ENCODE measurements around the gene HNRNPLL.

HNRNPLL gene

DNA sequence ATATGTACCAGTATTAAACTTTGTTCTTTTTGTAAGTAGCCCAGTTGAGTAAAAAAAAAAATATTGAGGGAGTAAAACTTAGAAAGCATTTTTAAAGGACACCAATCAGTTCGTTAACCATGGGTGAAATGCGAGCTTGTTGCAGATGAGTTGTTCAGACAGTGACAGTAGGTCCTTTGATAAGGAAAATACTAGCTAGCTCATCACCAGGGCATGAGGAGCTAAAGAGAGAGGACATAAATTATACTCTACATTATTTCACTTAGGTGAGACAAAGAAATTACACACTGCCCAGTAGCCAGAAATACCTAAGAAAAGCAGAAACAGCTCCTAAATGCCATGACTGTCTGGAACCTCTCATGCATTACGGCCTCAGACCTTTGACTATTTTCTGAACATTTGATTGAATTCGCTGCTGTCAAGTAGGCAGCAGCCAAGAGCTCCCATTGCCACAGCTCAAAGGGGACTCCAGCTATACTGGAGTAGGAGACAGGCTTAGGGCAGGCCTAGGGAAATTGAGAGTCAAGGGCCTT lies 2.6 kb upstream of the HNRNPLL start:
- no peak overlapping the region for H3K4me3 ChIP-seq (replicated peaks; ENCODE audit: low read depth, low read length)
- TF ChIP-seq, protein P1, sequence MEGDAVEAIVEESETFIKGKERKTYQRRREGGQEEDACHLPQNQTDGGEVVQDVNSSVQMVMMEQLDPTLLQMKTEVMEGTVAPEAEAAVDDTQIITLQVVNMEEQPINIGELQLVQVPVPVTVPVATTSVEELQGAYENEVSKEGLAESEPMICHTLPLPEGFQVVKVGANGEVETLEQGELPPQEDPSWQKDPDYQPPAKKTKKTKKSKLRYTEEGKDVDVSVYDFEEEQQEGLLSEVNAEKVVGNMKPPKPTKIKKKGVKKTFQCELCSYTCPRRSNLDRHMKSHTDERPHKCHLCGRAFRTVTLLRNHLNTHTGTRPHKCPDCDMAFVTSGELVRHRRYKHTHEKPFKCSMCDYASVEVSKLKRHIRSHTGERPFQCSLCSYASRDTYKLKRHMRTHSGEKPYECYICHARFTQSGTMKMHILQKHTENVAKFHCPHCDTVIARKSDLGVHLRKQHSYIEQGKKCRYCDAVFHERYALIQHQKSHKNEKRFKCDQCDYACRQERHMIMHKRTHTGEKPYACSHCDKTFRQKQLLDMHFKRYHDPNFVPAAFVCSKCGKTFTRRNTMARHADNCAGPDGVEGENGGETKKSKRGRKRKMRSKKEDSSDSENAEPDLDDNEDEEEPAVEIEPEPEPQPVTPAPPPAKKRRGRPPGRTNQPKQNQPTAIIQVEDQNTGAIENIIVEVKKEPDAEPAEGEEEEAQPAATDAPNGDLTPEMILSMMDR (IDR thresholded peaks at IDR 0.05; ENCODE audit: insufficient read depth, low read length, poor library complexity, severe bottlenecking) = no peak
- no peaks in the 10 kb centered on the region; the same call in 1 of the 2 replicates for H3K27me3 ChIP-seq (replicated peaks; ENCODE audit: control insufficient read depth, insufficient read depth, low read length)
- DNase-seq (ENCODE audit: extremely low read depth, insufficient read length) = no peak
- no peaks in the 10 kb centered on the region for H3K36me3 ChIP-seq (ENCODE audit: control insufficient read depth, insufficient read depth, low read length)

DNA sequence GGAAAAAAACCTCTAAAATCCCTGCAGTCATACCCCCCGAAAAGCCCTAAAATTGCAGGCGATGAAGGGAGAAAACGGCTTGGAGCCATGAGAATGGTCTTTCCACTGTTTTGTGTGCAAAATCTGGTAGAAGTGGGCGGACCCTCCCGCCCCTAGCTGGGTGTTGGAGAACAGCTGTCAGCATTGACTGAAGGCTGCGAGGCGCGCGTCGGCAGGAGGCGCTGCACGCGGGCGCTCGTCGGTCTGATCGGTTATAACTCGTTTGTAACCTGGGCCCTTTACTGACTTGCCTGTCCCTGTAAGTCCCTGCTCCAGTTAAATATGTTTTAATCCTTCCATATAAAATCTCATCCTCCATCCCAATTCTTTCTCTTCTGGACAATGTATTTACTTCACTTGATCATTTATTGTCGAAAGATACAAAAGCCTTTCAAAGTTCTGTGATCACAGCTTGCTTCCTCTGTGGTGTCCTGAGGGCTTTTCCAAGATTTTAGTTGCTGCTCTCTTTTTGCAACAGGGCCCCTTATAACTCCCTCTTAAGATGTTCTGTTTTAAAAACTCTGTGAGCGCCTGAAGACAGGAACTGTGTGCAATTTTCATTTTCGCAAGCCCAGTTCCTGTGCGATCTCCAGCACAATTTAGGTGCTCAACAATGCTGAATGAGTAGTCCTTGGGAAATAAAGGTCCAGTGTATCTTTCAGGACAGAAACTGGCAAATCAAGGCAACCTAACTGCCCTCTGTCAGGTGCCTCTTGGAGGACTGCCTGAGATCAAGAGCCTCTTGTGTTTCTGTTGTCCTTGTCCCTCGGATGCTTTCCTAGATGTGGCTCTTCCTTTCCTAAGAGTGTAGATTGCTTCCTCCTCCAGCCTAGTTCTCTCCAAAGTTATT lies 918 bp upstream of the HNRNPLL start:
- DNase-seq (ENCODE audit: extremely low read depth, insufficient read length) = peak; percentile 88
- peak overlapping the region; percentile 88 for H3K4me3 ChIP-seq (replicated peaks; ENCODE audit: low read depth, low read length)
- H3K27me3 ChIP-seq (replicated peaks; ENCODE audit: control insufficient read depth, insufficient read depth, low read length) = no peaks in the 10 kb centered on the region; the same call in 1 of the 2 replicates
- TF ChIP-seq, protein P1 (IDR thresholded peaks at IDR 0.05; ENCODE audit: insufficient read depth, low read length, poor library complexity, severe bottlenecking) = peak; percentile 99
- H3K36me3 ChIP-seq (ENCODE audit: control insufficient read depth, insufficient read depth, low read length) = no peaks in the 10 kb centered on the region

DNA sequence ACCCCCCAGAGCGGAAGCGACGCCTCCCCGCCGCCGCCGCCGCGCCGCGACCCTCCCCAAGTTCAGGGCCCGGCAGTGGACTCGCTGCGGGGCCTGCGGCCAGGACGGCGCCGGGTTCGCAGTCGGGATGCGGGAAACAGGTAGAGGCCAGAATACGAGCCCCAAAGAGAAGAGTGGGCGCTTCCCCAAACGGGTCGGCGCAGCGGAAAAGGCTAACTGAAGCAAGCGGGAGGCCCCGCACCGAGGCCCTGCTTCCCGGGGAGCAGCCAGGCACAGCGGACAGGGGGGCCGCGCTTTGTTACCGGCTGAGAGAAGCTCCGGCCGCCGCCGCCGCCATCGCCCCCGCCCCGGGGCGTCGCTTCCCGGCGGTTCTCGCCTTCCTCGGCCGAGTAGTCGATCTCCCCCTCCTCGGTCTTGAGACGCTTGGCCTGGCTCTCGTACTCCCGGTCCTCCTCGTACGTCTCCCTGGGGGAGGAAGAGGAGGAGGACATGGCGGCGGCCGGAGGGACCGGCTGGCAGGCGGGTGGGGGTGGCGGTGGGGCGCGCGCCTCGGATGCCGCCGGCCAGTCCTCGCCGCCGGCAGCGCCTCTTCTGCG lies 494 bp downstream of the HNRNPLL start:
- no peak for DNase-seq (ENCODE audit: extremely low read depth, insufficient read length)
- TF ChIP-seq, protein P1 (IDR thresholded peaks at IDR 0.05; ENCODE audit: insufficient read depth, low read length, poor library complexity, severe bottlenecking) = no peak
- Histone ChIP-seq H3K27me3 (replicated peaks; ENCODE audit: control insufficient read depth, insufficient read depth, low read length) (no peaks in the 10 kb centered on the region; the same call in 1 of the 2 replicates), H3K4me3 (replicated peaks; ENCODE audit: low read depth, low read length) (peak overlapping the region; percentile 88), H3K36me3 (ENCODE audit: control insufficient read depth, insufficient read depth, low read length) (no peaks in the 10 kb centered on the region)

DNA sequence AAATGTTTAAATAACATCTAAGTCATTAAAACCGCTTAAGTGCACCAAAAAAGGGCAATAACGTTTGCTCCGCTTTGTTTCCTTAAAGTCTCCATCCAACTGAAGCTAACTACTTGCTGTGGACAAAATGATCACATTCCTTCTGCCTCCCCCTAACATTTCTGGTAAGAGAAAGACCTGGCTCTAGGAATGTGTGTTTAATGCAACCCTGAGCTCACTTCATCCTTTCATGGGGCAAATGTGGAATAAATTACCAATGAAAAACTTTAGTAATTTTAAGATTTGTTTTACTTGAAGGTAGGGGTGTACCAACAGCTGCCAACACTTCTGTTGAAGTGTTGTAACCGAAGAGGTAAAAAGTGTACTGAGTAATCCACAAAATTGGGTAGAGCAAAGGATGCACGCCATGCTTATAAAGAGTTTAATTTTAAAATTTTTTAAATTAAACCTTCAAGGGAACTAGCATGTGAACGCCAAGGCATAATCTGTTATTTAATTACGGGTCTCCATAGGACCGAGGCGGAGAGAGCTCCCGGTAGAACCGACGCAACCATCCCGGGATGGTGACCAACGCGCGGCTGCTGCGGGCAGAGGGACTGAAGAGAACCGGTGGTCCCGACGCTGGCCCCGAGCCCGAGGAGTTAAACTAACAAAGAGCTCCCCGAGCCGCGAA lies 1.1 kb downstream of the HNRNPLL start:
- peak; percentile 15 for DNase-seq (ENCODE audit: extremely low read depth, insufficient read length)
- TF ChIP-seq, protein P1 (IDR thresholded peaks at IDR 0.05; ENCODE audit: insufficient read depth, low read length, poor library complexity, severe bottlenecking) = no peak
- peak overlapping the region; percentile 88 for H3K4me3 ChIP-seq (replicated peaks; ENCODE audit: low read depth, low read length)
- no peaks in the 10 kb centered on the region for H3K36me3 ChIP-seq (ENCODE audit: control insufficient read depth, insufficient read depth, low read length)
- no peaks in the 10 kb centered on the region; the same call in 1 of the 2 replicates for H3K27me3 ChIP-seq (replicated peaks; ENCODE audit: control insufficient read depth, insufficient read depth, low read length)

DNA sequence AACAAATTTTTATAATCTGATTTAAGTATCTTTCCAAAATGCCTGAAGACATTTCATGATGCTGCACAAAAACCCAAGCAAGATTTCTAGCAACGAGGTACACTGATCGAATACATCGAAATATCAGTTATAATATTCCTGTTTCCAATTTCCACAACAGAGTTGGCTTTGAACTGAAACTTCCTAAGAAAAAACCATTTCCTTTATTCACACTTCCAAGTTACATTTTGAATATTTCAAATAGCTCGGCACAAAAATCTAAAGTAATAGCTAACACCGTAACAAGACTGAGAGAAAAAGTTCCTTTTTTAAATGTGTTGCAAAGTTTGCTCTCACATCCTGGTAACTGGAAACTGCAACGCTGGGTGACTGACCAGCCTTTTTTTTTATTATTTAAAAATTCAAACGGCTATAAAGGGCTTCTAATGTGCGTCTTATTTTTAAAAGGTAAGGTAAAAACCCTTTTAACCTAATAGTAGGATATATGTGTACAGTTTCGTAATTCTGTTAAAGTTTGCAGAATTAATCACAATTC lies 1.7 kb downstream of the HNRNPLL start:
- Histone ChIP-seq H3K4me3 (replicated peaks; ENCODE audit: low read depth, low read length) (peak overlapping the region; percentile 88), H3K36me3 (ENCODE audit: control insufficient read depth, insufficient read depth, low read length) (no peaks in the 10 kb centered on the region), H3K27me3 (replicated peaks; ENCODE audit: control insufficient read depth, insufficient read depth, low read length) (no peaks in the 10 kb centered on the region; the same call in 1 of the 2 replicates)
- DNase-seq (ENCODE audit: extremely low read depth, insufficient read length) = no peak
- TF ChIP-seq, protein P1 (IDR thresholded peaks at IDR 0.05; ENCODE audit: insufficient read depth, low read length, poor library complexity, severe bottlenecking) = no peak

Data from GM06990 (cell line).